CD4-positive, alpha-beta T cell treated with Interleukin-21 for 1 hour (primary cell): ENCODE results near the gene WDR36.
"Not testable (repeated sequence)": the region's sequence is repeated elsewhere in the genome, so short reads cannot be mapped to it uniquely, and the experiment has no call there.

Experiments
- DNase-seq: peaks from one replicate; pipeline ENCODE4 v3.0.0-alpha.2; 2020

The WDR36 gene

GRCh38 chr5:111141471-111141870 is 49.3 kb downstream of the WDR36 start:
- DNase-seq = not testable (repeated sequence)

DNA sequence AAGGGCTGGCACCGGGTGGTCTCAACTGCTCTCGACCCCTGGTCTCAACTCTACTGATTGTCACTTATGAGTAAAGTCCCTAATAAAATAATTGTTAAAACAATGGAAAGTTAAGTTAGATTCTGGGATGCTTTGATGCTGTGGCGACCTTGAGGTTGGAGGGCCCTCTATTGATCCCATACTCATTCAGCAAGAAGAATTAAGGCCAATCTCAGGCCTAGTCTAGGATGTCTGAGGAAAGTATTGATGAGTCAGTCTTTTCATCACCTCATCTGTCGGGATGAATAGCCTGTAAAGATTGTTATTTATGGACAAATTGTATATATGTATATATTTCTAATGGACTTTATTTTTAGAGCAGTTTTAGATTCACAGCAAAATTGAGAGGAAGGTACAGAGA is 50.8 kb downstream of the WDR36 start:
- no peak for DNase-seq

DNA sequence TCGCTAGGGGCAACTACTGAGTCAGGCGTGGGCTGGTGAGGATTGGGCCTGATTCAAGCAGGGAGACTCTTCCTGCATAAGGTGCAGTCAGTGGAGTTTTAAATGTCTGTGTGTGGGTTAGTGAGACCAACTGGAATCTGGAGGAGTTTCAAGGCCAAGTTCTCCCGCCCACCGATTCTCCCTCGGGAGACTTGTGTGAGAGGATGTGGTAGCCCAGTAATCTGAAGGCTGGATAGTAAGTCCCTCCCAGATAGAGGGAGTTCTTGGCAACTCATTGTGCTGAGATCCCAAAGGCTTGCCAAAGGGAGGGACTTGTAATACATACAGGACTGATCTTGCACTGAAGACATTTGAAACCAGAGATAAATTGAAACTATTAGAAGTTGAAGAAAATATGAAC is 51.8 kb downstream of the WDR36 start:
- no peak for DNase-seq

DNA sequence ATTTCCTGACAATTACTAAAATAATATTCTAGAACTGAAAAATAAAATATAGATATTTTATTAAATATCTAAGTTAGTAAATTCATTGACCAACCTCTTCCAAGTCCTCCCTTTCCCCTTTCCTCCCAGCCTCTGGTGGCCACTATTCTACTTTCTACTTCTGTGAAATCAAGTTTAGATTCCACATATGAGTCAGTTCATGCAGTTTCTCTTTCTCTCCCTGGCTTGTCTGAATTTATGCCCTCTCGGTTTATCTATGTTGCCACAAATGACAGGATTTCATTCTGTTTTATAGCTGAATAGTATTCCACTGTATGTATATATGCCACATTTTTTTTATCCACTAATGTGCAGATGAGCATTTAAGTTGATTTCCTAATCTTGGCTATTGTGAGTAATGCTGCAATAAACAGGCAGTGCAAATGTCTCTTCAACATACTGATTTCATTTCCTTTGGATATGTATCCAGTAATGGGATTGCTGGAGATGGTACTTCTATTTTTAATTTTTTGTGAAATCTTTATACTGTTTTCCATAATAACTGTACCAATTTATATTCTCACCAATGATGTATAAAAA is 52.3 kb downstream of the WDR36 start:
- DNase-seq = no peak

DNA sequence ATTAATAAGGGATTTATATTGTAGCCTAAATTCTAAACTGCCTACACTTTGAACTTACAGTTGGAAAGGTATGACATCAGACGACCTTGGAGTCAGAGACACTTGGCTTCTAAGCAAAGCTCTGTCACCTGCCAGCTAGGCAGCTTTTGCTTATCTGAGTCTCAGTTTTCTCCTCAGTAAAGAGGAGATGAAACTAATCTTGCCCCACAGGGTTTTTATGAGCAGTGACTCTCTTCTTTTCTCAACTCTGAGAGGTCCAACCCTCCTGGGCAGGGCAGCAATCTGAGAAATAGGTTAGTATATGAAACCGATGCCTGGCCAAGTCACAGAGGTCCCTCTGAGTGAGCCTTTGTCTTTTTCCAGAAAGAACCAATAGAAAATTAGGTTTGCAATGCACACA is 53.9 kb downstream of the WDR36 start:
- no peak for DNase-seq

- DNase-seq = no peak
Measured at GRCh38 chr5:111147502-111147901, 55.4 kb downstream of the WDR36 start.

- DNase-seq = no peak
Measured at GRCh38 chr5:111151998-111152397, 59.9 kb downstream of the WDR36 start.

- DNase-seq = no peak
Measured at GRCh38 chr5:111153483-111153882, 61.3 kb downstream of the WDR36 start.

GRCh38 chr5:111153945-111154344 is 61.8 kb downstream of the WDR36 start:
- DNase-seq = no peak

DNA sequence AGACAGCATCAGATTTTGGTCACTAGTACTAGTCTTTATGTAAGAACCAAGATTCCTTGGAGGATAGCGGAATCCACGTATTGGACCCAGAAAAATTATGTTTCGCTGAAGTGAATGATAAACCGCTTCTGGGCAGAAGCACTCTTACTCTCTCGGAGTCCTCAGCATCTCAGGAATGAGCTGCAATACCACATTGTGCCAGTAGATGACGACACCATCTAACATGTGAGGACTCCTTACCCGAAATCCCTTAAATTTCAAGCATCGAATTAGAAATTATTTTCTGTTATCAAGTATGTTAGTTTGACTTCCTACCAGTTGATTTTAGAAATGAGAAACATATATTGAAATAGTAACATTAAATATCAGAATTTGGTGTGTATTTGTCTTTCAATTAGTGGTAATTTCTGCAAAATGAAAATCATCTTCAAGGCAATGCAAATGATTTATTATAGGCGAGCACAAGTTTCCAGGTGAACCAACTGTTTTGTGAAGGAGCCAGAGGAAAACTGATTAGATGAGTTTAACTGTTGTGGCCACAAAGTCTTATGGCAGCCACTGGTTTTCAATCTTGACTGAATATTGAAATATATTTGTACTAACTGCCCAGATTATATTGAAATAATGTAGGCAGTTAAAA is 66.1 kb downstream of the WDR36 start:
- DNase-seq = peak; percentile 82

GRCh38 chr5:111159845-111160244 is 67.7 kb downstream of the WDR36 start:
- DNase-seq = no peak

GRCh38 chr5:111163000-111163399 is 70.9 kb downstream of the WDR36 start:
- no peak for DNase-seq

GRCh38 chr5:111165058-111165457 is 72.9 kb downstream of the WDR36 start:
- DNase-seq = no peak

DNA sequence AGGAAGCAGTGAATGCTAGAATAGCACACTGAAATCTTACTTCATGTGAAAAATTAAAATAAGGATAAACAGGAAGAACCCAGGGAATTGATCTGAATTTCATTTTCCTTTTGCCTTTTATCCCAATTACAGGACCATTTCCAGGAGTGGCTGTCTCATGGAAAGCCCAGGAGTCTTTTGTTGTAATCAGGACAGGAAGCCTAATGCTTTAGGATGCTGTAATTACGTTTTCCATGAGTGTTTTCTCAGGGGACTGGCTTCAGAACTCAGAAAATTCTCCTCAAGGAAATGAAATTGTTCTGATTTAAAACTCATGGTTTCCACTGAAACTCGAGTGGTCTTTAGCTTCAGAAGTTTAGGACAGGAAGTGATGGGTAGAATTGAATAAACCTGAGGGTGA is 75.4 kb downstream of the WDR36 start:
- no peak for DNase-seq

DNA sequence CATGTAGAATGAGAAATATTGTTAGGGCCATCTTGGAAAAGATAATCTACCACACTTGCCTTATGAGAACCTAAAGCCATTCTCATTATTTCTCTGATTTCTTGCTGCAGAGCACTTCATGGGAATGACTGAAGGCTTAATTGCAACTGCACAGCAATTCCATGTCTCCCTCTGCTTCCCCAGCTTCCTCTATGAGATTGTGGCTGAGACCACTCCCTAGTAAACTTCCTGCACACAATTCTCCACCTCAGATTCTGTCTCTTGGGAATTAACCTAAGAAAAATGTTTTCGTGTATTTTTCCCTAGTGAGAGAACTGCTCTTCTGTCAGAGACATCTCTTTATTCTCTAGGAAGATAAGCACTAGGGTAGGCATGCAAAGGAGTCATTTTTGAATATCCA is 76.5 kb downstream of the WDR36 start:
- no peak for DNase-seq

DNA sequence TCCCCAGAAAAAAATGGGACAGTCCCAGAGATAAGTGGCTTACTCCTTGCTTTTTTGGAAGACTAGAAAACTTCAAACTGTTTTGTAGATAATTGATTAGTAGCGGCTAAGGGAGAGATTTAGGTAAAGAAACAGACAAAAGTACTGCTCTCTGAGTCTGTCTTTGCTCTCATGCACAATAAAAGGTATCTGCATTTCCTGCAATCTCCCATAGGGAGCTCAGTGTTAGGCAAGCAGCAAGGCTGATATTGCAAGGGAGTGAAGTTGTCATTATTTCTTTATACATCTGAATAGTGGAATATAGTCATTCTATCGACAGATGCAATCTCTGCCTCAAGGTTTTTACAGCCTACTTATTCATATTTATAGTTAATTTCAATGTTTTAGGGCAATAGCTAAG is 77.1 kb downstream of the WDR36 start:
- no peak for DNase-seq

- DNase-seq = no peak
Measured at GRCh38 chr5:111170279-111170678, 78.1 kb downstream of the WDR36 start.

DNA sequence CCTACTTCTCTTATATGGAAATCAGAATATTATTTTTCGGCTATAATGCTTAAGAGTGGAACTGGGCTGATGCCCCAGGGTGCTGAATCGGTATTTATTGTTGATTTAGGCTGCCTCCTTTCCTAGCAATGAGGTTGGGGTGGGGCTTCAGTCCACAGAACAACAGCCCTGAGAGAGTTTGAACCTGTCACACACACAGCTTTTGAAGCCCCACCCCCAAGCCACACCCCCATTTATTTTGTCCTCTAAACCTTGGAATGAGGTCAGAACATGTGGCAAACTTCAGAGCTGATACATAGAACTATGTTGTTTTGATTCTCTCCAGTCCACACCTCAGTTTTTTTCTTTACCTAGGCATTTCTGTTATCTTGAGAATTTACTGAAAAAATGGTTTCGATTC is 80.4 kb downstream of the WDR36 start:
- no peak for DNase-seq

GRCh38 chr5:111173476-111173875 is 81.3 kb downstream of the WDR36 start:
- DNase-seq = no peak
